ENCODE measurements around the gene ISL2.

ISL2 gene

GRCh38 chr15:76328106-76328696 lies 8.4 kb upstream of the ISL2 start:
- DNase-seq: no peak

GRCh38 chr15:76328958-76329357 lies 7.6 kb upstream of the ISL2 start:
- DNase-seq: no peak

GRCh38 chr15:76330080-76330680 lies 6.4 kb upstream of the ISL2 start:
- peak; percentile 57 for DNase-seq

- DNase-seq: no peak
Measured at GRCh38 chr15:76332796-76333195, 3.8 kb upstream of the ISL2 start.

GRCh38 chr15:76333309-76333708 lies 3.3 kb upstream of the ISL2 start:
- no peak for DNase-seq

GRCh38 chr15:76333720-76334437 lies 2.7 kb upstream of the ISL2 start:
- no peak for DNase-seq

- no peak for DNase-seq
Measured at GRCh38 chr15:76334438-76335306, 1.9 kb upstream of the ISL2 start.

- peak; percentile 41 for DNase-seq
Measured at GRCh38 chr15:76335307-76336253, 993 bp upstream of the ISL2 start.

- peak; percentile 59 for DNase-seq
Measured at GRCh38 chr15:76337059-76337695, 604 bp downstream of the ISL2 start.

- no peak for DNase-seq
Measured at GRCh38 chr15:76337696-76338485, 1.3 kb downstream of the ISL2 start.

GRCh38 chr15:76338486-76339304 lies 2.1 kb downstream of the ISL2 start:
- DNase-seq: peak; percentile 69

- DNase-seq: peak; percentile 24
Measured at GRCh38 chr15:76339305-76340197, 3.0 kb downstream of the ISL2 start.

GRCh38 chr15:76340198-76340802 lies 3.7 kb downstream of the ISL2 start:
- DNase-seq: peak; percentile 37

- peak; percentile 50 for DNase-seq
Measured at GRCh38 chr15:76340803-76341365, 4.3 kb downstream of the ISL2 start.

GRCh38 chr15:76341366-76342057 lies 4.9 kb downstream of the ISL2 start:
- DNase-seq: peak; percentile 10

GRCh38 chr15:76342058-76342381 lies 5.4 kb downstream of the ISL2 start:
- DNase-seq: no peak
